Measurements from ENCODE around the gene SFMBT2.

Gene SFMBT2

GRCh38 chr10:7134448-7134847, 276.4 kb downstream of the SFMBT2 start:
- DNase-seq (ENCODE audit: low read depth): no peak

- no peak for DNase-seq (ENCODE audit: low read depth)
These were observed 276.9 kb downstream of the SFMBT2 start for GRCh38 chr10:7133958-7134357.

GRCh38 chr10:7133278-7133677, 277.6 kb downstream of the SFMBT2 start:
- no peak for DNase-seq (ENCODE audit: low read depth)

GRCh38 chr10:7130191-7130911, 280.5 kb downstream of the SFMBT2 start:
- DNase-seq (ENCODE audit: low read depth): no peak

GRCh38 chr10:7123774-7124173, 287.1 kb downstream of the SFMBT2 start:
- no peak for DNase-seq (ENCODE audit: low read depth)

- no peak for DNase-seq (ENCODE audit: low read depth)
These were observed 288.3 kb downstream of the SFMBT2 start for GRCh38 chr10:7122561-7122960.

- DNase-seq (ENCODE audit: low read depth): peak; percentile 53
These were observed 289.6 kb downstream of the SFMBT2 start for GRCh38 chr10:7121154-7121797.

- DNase-seq (ENCODE audit: low read depth): no peak
These were observed 291.4 kb downstream of the SFMBT2 start for GRCh38 chr10:7119325-7120015.

- DNase-seq (ENCODE audit: low read depth): no peak
These were observed 292.8 kb downstream of the SFMBT2 start for GRCh38 chr10:7117806-7118674.

GRCh38 chr10:7117177-7117799, 293.5 kb downstream of the SFMBT2 start:
- DNase-seq (ENCODE audit: low read depth): no peak

- DNase-seq (ENCODE audit: low read depth): no peak
These were observed 299.3 kb downstream of the SFMBT2 start for GRCh38 chr10:7111561-7111960.

GRCh38 chr10:7111089-7111488, 299.7 kb downstream of the SFMBT2 start:
- DNase-seq (ENCODE audit: low read depth): no peak

Data from stimulated activated CD4-positive, alpha-beta T cell treated with anti-CD3 and anti-CD28 coated beads, Interleukin-2, amount 100 ng/mL, for 4 hours (primary cell).